PC-3 (cell line): ENCODE data around the gene AEBP1. TPM values are rescaled to one million over a fixed set of nuclear protein-coding genes. Genes with fewer than 3 reads are reported as not detected.

ENCODE experiments used
- ATAC-seq: fragments of 200-7000 bp; cut with Tn5 transposase; 2 replicates; pipeline ENCODE4 v1.9.1; 2020; ENCODE audit warnings: mild to moderate bottlenecking, moderate library complexity
- BruUV-seq: library from RNA; stranded (reverse); fragments of 400-500 nt; replicated peaks from 2 replicates; lab custom pipeline; 2021; lab: Mats Ljungman, UMichigan
- CTCF ChIA-PET: fragments of 300-600 bp; sonication (Branson Sonifier 250); formaldehyde crosslinking; loops from one replicate; lab custom pipeline; 2022; ENCODE audit warnings: antibody characterized with exemption; lab: Charles Lee
- POLR2A ChIA-PET: fragments of 300-600 bp; sonication (Branson Sonifier 250); formaldehyde crosslinking; loops from one replicate; lab custom pipeline; 2022; ENCODE audit warnings: antibody characterized with exemption; ENCODE audit not compliant: unreplicated experiment; lab: Charles Lee
- DNase-seq: peaks from one replicate; pipeline ENCODE4 v3.0.0-alpha.2; 2015
- H2AFZ ChIP-seq: fragments of 300-600 bp; sonication (generic); 2 replicates; pipeline ENCODE4 v1.6.0; 2016; ENCODE audit warnings: antibody characterized with exemption, low read length
- H3F3A ChIP-seq: fragments of 300-600 bp; sonication (generic); one replicate; pipeline ENCODE4 v1.6.0; 2017; ENCODE audit warnings: antibody characterized with exemption, low read length, control low read depth, mild to moderate bottlenecking; ENCODE audit not compliant: unreplicated experiment
- H3K27ac ChIP-seq: fragments of 300-600 bp; sonication (generic); 2 replicates; pipeline ENCODE4 v1.5.1; 2016; ENCODE audit warnings: mild to moderate bottlenecking, low read length
- H3K27me3 ChIP-seq: fragments of 300-600 bp; sonication (generic); 2 replicates; pipeline ENCODE4 v1.6.1; 2016; ENCODE audit warnings: low read length, mixed read lengths
- H3K36me3 ChIP-seq: fragments of 300-600 bp; sonication (generic); 2 replicates; pipeline ENCODE4 v1.6.1; 2016; ENCODE audit warnings: low read depth, mixed run types, low read length, mixed read lengths
- H3K4me1 ChIP-seq: fragments of 300-600 bp; sonication (generic); 2 replicates; pipeline ENCODE4 v1.5.1; 2016; ENCODE audit warnings: low read length; ENCODE audit not compliant: insufficient read depth
- H3K4me2 ChIP-seq: fragments of 300-600 bp; sonication (generic); 2 replicates; pipeline ENCODE4 v1.6.0; 2016; ENCODE audit warnings: low read length
- H3K4me3 ChIP-seq: fragments of 300-600 bp; sonication (generic); 2 replicates; pipeline ENCODE4 v1.5.1; 2016; ENCODE audit warnings: mild to moderate bottlenecking, low read length, mixed read lengths
- H3K79me2 ChIP-seq: fragments of 300-600 bp; sonication (generic); 2 replicates; pipeline ENCODE4 v1.6.1; 2017; ENCODE audit warnings: low read length, mixed read lengths
- H3K9ac ChIP-seq: fragments of 300-600 bp; sonication (generic); 2 replicates; pipeline ENCODE4 v1.6.0; 2016; ENCODE audit warnings: mild to moderate bottlenecking, low read length
- H3K9me2 ChIP-seq: fragments of 300-600 bp; sonication (generic); replicated peaks from 2 replicates; pipeline ENCODE4 v1.6.1; 2016; ENCODE audit warnings: mixed run types, low read length, mixed read lengths
- H3K9me3 ChIP-seq: fragments of 300-600 bp; sonication (generic); 2 replicates; pipeline ENCODE4 v1.6.1; 2016; ENCODE audit warnings: low read length, mixed read lengths
- H4K20me1 ChIP-seq: fragments of 300-600 bp; sonication (generic); 2 replicates; pipeline ENCODE4 v1.6.1; 2016; ENCODE audit warnings: low read length, mixed read lengths
- EZH2 ChIP-seq: fragments of 300-600 bp; sonication (generic); IDR thresholded peaks from one replicate; pipeline ENCODE4 v1.6.1; 2017; ENCODE audit warnings: antibody characterized with exemption, mild to moderate bottlenecking, low read length; ENCODE audit not compliant: unreplicated experiment
- EZH2phosphoT487 ChIP-seq: fragments of 300-600 bp; sonication (generic); IDR thresholded peaks from 2 replicates; pipeline ENCODE4 v1.6.1; 2018; ENCODE audit warnings: mild to moderate bottlenecking, antibody characterized with exemption, low read length, borderline replicate concordance
- intact Hi-C: fragments of 100-400 bp; cut with micrococcal nuclease; formaldehyde crosslinking; loops from 2 replicates; pipeline ENCODE4 v1.9.0; 2023
- total RNA-seq: library from RNA; depleted of rRNA; stranded (reverse); fragments of >200 nt; gene quantifications from 2 replicates; pipeline ENCODE4 v1.2.3, GENCODE V29; 2014
- TF ChIP-seq, protein P1 (sequence below): fragments of 300-600 bp; sonication (generic); conservative IDR thresholded peaks from 2 replicates; pipeline ENCODE4 v1.5.1; 2017; ENCODE audit warnings: antibody characterized with exemption, low read depth, mild to moderate bottlenecking, low read length

Gene AEBP1
- total RNA-seq, 1 experiment from 2014 or later = not detected

DNA sequence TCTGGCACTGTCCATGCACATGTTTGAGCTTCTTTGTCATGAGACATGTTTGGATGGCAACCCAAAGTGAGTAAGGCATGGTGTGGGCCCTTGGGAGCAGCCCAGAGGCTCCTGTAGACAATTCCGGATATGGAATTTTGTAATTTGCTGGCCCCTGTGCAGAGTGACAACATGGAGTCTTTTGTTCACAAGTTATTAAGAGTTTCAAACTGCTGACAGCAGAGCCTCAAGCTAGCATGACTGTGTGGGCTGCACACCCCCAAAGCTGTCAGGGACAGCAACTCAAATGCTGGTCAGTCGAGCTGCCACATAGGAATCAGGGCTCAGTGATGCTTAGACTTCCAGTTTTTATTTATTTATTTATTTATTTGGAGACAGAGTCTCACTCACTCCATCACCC, 44.0 kb downstream of the AEBP1 start:
- BruUV-seq = no TSS peak
- CTCF ChIA-PET = no interaction called here
- H3K9ac ChIP-seq = no peak overlapping the region

DNA sequence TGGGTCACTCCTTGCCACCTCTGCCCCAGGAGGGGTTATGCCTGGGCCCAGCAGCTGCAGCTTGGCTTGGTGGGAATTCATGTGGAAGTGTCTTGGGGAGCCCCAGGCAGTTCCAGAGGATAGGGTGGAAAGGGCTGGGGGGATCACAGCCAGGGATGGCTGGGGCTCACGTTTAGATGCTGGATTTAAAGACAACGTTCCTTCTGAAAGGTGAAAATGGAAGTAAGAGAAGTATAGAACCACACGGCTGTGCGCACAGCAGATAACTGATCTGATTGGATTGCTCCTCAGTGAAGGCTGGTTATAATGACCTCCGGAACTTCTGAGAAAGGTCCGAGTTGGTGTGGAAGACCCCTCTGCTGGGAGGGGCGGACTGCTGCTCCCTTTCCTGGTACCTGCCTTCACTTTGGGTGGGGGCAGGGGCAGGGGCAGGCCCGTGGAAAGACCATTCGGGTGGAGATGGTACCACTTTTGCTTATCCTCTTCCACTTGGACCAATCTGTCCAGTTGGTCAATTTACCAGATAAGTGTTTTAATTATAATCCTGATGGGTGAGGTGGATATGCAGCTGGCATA, 44.9 kb downstream of the AEBP1 start:
- POLR2A ChIA-PET = no interaction called here
- Histone ChIP-seq H3K27ac (no peak overlapping the region), H3K27me3 (no peaks in the 10 kb centered on the region), H3K9me3 (no peaks in the 10 kb centered on the region), H3K9ac (no peak overlapping the region), H3K36me3 (no peaks in the 10 kb centered on the region), H3K4me3 (no peak overlapping the region), H2AFZ (no peak overlapping the region), H3K79me2 (no peaks in the 10 kb centered on the region), H4K20me1 (no peaks in the 10 kb centered on the region), H3K9me2 (no peaks in the 10 kb centered on the region), H3F3A (no peaks in the 10 kb centered on the region), H3K4me2 (no peak overlapping the region), H3K4me1 (no peaks in the 10 kb centered on the region)
- no TSS peak for BruUV-seq
- TF ChIP-seq EZH2 (no peak), EZH2phosphoT487 (no peak)
- TF ChIP-seq, protein P1, sequence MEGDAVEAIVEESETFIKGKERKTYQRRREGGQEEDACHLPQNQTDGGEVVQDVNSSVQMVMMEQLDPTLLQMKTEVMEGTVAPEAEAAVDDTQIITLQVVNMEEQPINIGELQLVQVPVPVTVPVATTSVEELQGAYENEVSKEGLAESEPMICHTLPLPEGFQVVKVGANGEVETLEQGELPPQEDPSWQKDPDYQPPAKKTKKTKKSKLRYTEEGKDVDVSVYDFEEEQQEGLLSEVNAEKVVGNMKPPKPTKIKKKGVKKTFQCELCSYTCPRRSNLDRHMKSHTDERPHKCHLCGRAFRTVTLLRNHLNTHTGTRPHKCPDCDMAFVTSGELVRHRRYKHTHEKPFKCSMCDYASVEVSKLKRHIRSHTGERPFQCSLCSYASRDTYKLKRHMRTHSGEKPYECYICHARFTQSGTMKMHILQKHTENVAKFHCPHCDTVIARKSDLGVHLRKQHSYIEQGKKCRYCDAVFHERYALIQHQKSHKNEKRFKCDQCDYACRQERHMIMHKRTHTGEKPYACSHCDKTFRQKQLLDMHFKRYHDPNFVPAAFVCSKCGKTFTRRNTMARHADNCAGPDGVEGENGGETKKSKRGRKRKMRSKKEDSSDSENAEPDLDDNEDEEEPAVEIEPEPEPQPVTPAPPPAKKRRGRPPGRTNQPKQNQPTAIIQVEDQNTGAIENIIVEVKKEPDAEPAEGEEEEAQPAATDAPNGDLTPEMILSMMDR = no peak
- intact Hi-C loops = no loop called here
- DNase-seq = no peak
- CTCF ChIA-PET = no interaction called here
- no peak for ATAC-seq

More for the DNA sequence above, 44.0 kb downstream of the AEBP1 start:
- intact Hi-C loops = no loop called here
- TF ChIP-seq, protein P1 = no peak
- TF ChIP-seq EZH2phosphoT487 (no peak), EZH2 (no peak)
- no peaks in the 10 kb centered on the region for H3K79me2 ChIP-seq
- no peaks in the 10 kb centered on the region for H3K9me2 ChIP-seq
- no peak overlapping the region for H2AFZ ChIP-seq
- no peak overlapping the region for H3K27ac ChIP-seq
- POLR2A ChIA-PET = no interaction called here
- H3K36me3 ChIP-seq = no peaks in the 10 kb centered on the region
- no peaks in the 10 kb centered on the region for H3K4me1 ChIP-seq
- no peak overlapping the region for H3K4me3 ChIP-seq
- no peak overlapping the region for H3K4me2 ChIP-seq
- no peak for DNase-seq
- H3F3A ChIP-seq = no peaks in the 10 kb centered on the region
- no peaks in the 10 kb centered on the region for H4K20me1 ChIP-seq
- H3K9me3 ChIP-seq = no peaks in the 10 kb centered on the region
- no peaks in the 10 kb centered on the region for H3K27me3 ChIP-seq
- ATAC-seq = no peak

DNA sequence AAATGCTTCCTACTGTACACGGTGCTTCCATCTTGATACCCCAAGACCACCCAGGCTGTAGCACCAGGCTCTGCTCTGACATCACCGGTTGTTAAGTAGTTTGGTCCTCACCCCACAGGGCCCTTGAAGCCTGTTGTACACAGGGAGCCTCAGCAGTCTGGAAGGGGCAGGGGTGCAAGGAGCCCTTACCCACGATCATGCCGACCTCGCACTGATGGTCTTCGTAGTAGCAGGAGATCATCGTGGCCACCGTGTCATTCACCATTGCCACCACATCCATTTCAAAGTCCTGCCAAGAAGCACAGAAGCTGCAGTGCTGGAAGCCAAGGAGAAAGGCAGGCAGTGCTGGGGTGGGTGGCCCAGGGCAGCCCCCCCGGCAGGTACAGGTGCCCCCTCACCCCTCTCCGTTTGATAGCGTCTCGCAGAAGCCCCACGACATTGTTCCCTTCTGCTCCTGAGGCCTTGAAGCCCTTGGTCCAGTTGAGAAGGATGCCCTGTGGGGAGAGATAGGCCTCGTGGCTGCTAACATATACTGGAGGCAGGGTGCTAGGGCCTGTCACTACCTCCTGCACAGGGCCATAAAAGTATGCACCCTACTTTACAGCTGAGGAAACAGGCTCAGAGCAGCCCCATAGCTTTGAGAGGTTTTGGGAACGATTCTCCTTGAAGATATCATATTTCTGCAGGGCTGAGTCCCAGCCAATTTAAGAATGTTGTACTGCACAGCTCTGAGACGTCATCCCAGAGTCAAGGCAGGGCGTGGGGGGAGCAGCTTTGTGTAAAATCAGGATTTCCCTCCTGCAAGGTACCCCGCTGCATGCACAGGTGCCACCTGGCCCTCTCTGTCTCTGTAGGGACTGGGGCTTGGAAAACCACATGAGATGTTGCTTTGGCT, 45.7 kb downstream of the AEBP1 start:
- Histone ChIP-seq H3K9me3 (no peaks in the 10 kb centered on the region), H3K9me2 (no peaks in the 10 kb centered on the region), H3K9ac (no peak overlapping the region), H3K36me3 (no peaks in the 10 kb centered on the region), H3F3A (no peaks in the 10 kb centered on the region), H3K4me1 (no peaks in the 10 kb centered on the region), H3K27ac (no peak overlapping the region), H3K27me3 (no peaks in the 10 kb centered on the region), H3K4me2 (no peak overlapping the region), H3K4me3 (no peak overlapping the region), H2AFZ (no peak overlapping the region), H4K20me1 (no peaks in the 10 kb centered on the region), H3K79me2 (no peaks in the 10 kb centered on the region)
- BruUV-seq = no TSS peak
- ChIA-PET POLR2A (no interaction called here), CTCF (no interaction called here)
- TF ChIP-seq EZH2 = no peak
- ATAC-seq (no peak), DNase-seq (no peak)
- intact Hi-C loops = no loop called here
